ENCODE measurements around the gene LTBP1. TPM values are rescaled to one million over a fixed set of nuclear protein-coding genes. Genes with fewer than 3 reads are reported as not detected.

The LTBP1 gene
- polyA plus RNA-seq, 2 of the 4 experiments (the other 2 are of a cell fraction): 23.8 to 30.4 TPM

GRCh38 chr2:33034784-33035183 is 88.0 kb downstream of the LTBP1 start:
- Histone ChIP-seq H3K4me2 (no peak overlapping the region), H3K4me3 (no peak overlapping the region), H3K4me1 (peaks cover 4% of the 10 kb centered on the region; the same call in 1 of the 3 replicates), H3K27ac (peak overlapping the region in 1 of 2 experiments; percentile 1; a peak in 1 of 6 replicates), H3K9me3 (no peaks in the 10 kb centered on the region)
- FAIRE-seq (no peak), DNase-seq (ENCODE audit: low read depth in 1 of 2, low spot score in 1 of 2) (peak in 1 of 2 experiments; percentile 40), ATAC-seq (no peak)
- POLR2A ChIA-PET: no interaction called here
- peak; percentile 88 to 95 for TF ChIP-seq RAD21 (conservative IDR thresholded peaks at IDR 0.05 in 1 of 2, IDR thresholded peaks at IDR 0.05 in 1 of 2)
- TF ChIP-seq CHD4 (IDR thresholded peaks at IDR 0.05; ENCODE audit: borderline replicate concordance): no peak
- TF ChIP-seq CTCF (IDR thresholded peaks at IDR 0.05): peak; percentile 82
- TF ChIP-seq TP53 (CRISPR knock-in tag; IDR thresholded peaks at IDR 0.05): no peak
- TF ChIP-seq SMC3 (IDR thresholded peaks at IDR 0.05): peak; percentile 99
- 65% methylated on average over 8 of the region's 8 CpGs for WGBS (ENCODE audit: missing lambda C conversion rate)
- CTCF ChIA-PET: interaction anchor here (0.7 to 7.5 kb wide), 45 partner anchors 10 to 554 kb away, joined by 3 to 88 read pairs (median 5); partner anchors contain the start of gene LTBP1

- Histone ChIP-seq H3K27ac (peak overlapping the region; percentile 1 to 4; a peak in 1 of 6 replicates), H3K9me3 (no peaks in the 10 kb centered on the region), H3K4me2 (no peak overlapping the region), H3K4me1 (peaks cover 11% of the 10 kb centered on the region), H3K4me3 (no peak overlapping the region)
- ChIA-PET CTCF (no interaction called here), POLR2A (no interaction called here)
- FAIRE-seq: no peak
- WGBS (ENCODE audit: missing lambda C conversion rate): 85% methylated on average over 4 of the region's 4 CpGs
- TF ChIP-seq CHD2 (IDR thresholded peaks at IDR 0.05; ENCODE audit: low read length, partially characterized antibody) (no peak), TFCP2L1 (CRISPR knock-in tag; IDR thresholded peaks at IDR 0.05) (no peak), RAD21 (conservative IDR thresholded peaks at IDR 0.05 in 1 of 2, IDR thresholded peaks at IDR 0.05 in 1 of 2) (no peak), RCOR1 (IDR thresholded peaks at IDR 0.05; ENCODE audit: low read depth, low read length) (no peak), ELK1 (IDR thresholded peaks at IDR 0.05; ENCODE audit: low read depth, low read length) (no peak), MAX (IDR thresholded peaks at IDR 0.05) (no peak), HOXA7 (CRISPR knock-in tag; IDR thresholded peaks at IDR 0.05) (no peak), TP53 (CRISPR knock-in tag; IDR thresholded peaks at IDR 0.05) (no peak), BHLHE40 (IDR thresholded peaks at IDR 0.05; ENCODE audit: low read depth, low read length) (no peak), ZSCAN20 (CRISPR knock-in tag; IDR thresholded peaks at IDR 0.05) (no peak), FOXS1 (CRISPR knock-in tag; IDR thresholded peaks at IDR 0.05) (no peak), EHMT2 (IDR thresholded peaks at IDR 0.05; ENCODE audit: low read depth) (no peak)
- ATAC-seq: no peak
- DNase-seq (ENCODE audit: low read depth in 1 of 2, low spot score in 1 of 2): no peak
Observed at GRCh38 chr2:33038230-33038629, 91.5 kb downstream of the LTBP1 start.

GRCh38 chr2:33038799-33039198 is 92.0 kb downstream of the LTBP1 start:
- Histone ChIP-seq H3K9me3 (no peaks in the 10 kb centered on the region), H3K27ac (no peak overlapping the region; a peak in 1 of 6 replicates), H3K4me2 (no peak overlapping the region), H3K4me3 (no peak overlapping the region), H3K4me1 (peaks cover 9% of the 10 kb centered on the region)
- ATAC-seq (no peak), DNase-seq (ENCODE audit: low read depth in 1 of 2, low spot score in 1 of 2) (no peak), FAIRE-seq (no peak)
- ChIA-PET CTCF (interaction anchor here (0.6 kb wide), 1 partner anchor 231 kb away, joined by 3 read pairs; no protein-coding TSS in a partner anchor), POLR2A (no interaction called here)
- 94% methylated on average over 4 of the region's 4 CpGs for WGBS (ENCODE audit: missing lambda C conversion rate)
- no peak for TF ChIP-seq NPAS2 (CRISPR knock-in tag; IDR thresholded peaks at IDR 0.05; ENCODE audit: borderline replicate concordance)
- TF ChIP-seq JUN (IDR thresholded peaks at IDR 0.05): no peak
- no peak for TF ChIP-seq SMC3 (IDR thresholded peaks at IDR 0.05)
- TF ChIP-seq BCL3 (IDR thresholded peaks at IDR 0.05): no peak
- TF ChIP-seq RARB (CRISPR knock-in tag; IDR thresholded peaks at IDR 0.05): no peak
- no peak for TF ChIP-seq REST (IDR thresholded peaks at IDR 0.05)
- TF ChIP-seq FOXS1 (CRISPR knock-in tag; IDR thresholded peaks at IDR 0.05): no peak
- TF ChIP-seq CBX2 (IDR thresholded peaks at IDR 0.05; ENCODE audit: borderline replicate concordance, low read depth): no peak
- TF ChIP-seq USF2 (IDR thresholded peaks at IDR 0.05): no peak
- TF ChIP-seq MYC (IDR thresholded peaks at IDR 0.05; ENCODE audit: borderline replicate concordance, low read length): no peak
- TF ChIP-seq SREBF2 (IDR thresholded peaks at IDR 0.05): no peak
- TF ChIP-seq FOSL2 (IDR thresholded peaks at IDR 0.05): no peak
- TF ChIP-seq FOSL2 (CRISPR knock-in tag; IDR thresholded peaks at IDR 0.05): no peak
